HG02884 (cell line): ENCODE data around the gene CRACDL.
"Not testable (repeated sequence)": the region's sequence is repeated elsewhere in the genome, so short reads cannot be mapped to it uniquely, and the experiment has no call there.

Experiments
- ATAC-seq: cut with Tn5 transposase; IDR thresholded peaks from one replicate; pipeline ENCODE4 v1.9.1; 2021; ENCODE audit warnings: mild to moderate bottlenecking, moderate library complexity; ENCODE audit not compliant: unreplicated experiment

CRACDL gene

GRCh38 chr2:98886066-98886554 is 49.9 kb downstream of the CRACDL start:
- ATAC-seq = no peak

DNA sequence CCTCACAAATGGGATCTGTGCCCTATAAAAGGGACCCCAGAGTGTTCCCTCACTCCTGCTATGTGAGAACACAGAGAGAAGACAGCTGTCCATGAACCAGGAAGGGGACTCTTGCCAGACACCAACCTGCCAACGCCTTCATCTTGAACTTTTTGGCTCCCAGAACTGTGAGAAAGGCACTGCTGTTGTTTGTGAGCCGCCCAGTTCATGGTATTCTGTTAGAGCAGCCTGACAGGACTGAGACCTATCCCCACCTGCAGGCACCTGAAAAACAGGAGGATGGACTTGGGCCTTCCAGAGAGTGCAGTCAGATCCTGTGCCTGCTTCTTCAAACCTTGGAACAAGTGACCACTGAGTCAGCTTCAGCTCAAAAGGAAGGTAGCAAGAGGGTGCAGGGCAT is 51.4 kb downstream of the CRACDL start:
- ATAC-seq = no peak

- ATAC-seq = no peak
Observed at GRCh38 chr2:98883780-98884211, 52.2 kb downstream of the CRACDL start.

- no peak for ATAC-seq
Observed at GRCh38 chr2:98882971-98883779, 52.9 kb downstream of the CRACDL start.

DNA sequence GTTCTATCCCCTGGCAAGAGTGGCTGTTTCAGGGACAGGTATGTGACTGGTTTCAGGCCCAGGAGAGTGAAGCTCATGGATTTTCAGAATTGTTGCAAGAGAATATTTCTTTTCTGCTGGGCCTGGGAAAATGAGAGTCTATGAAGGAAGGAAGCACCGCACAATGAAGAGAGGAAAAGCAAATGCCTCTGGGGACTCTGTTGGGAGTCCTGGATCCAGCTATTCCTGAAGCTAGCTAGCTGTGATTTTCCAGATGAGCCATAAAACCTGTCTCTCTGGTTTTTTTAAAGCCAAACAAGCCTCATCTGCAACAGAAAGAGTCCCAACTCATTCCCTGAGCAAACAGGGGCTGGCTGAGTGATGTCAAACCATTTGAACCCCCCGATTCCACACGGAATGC is 53.7 kb downstream of the CRACDL start:
- ATAC-seq = no peak

DNA sequence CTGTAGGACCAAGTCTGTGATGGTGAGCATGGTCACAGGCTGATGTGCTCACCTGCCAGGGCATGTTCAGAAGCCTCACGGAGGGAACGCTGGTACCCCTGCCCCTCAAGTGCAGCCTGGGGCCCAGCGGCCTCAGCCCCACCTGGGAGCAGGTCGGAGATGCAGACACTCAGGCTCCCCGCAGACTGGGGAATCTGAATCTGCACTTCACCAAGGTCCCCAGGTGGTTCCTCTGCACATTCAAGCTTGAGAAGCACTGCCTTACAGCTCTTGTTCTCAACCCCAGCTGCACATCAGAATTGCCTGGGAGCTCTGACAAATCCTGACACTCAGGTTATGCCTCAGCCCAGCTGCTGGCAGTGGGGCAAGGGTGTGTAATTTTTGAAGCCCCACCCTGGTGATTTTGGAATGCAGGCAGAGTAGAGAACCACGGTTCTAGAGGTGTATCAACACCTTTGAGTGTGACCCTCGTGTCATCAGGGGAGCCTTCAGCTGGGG is 54.8 kb downstream of the CRACDL start:
- ATAC-seq = no peak

- ATAC-seq = no peak
Observed at GRCh38 chr2:98880266-98881152, 55.5 kb downstream of the CRACDL start.

- not testable (repeated sequence) for ATAC-seq
Observed at GRCh38 chr2:98877658-98878057, 58.4 kb downstream of the CRACDL start.

DNA sequence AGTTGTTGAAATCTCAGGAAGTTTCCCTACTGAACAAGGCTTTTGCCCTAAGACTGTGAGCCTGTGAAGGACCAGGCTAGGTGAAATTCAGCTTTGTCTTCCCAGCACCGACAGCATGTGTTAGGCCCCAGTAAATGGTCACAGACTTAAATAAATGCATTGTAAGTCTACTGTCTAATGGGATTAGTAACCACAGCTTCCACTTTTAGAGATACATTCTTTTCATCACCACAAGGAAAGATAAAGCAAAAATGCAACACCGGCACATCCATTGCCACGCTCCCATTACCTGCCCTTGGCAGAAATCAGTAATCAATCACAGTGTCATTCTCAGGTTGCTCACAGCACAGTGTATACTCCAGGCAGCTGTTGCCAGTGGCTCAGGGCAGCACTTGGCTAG is 59.3 kb downstream of the CRACDL start:
- no peak for ATAC-seq

- ATAC-seq = no peak
Observed at GRCh38 chr2:98875746-98876145, 60.3 kb downstream of the CRACDL start.

- ATAC-seq = no peak
Observed at GRCh38 chr2:98875081-98875728, 60.8 kb downstream of the CRACDL start.

DNA sequence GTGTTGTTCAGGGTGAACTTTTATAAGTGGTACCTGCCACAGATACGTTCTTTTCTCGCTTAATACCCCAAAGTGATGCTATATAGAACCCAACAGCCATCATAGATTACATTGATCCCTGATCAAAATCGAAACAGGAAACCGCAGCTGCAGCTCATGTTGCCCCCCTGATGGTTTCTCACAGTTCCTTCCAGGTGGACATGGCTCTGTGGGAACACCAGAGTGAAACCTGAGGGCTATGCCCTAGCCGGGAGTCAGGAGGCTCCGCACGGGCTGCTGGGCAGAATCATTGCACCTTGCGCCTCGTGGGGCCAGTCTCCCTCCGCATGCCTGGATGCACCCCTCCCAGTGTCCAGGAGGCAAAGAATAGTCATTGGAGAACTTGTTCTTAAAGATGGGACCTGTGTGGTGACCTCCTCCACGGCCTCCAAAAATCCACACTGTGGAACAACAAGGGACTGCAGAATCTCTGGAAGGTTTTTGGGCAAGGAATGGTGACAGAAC is 61.8 kb downstream of the CRACDL start:
- ATAC-seq = no peak

- no peak for ATAC-seq
Observed at GRCh38 chr2:98872526-98872925, 63.5 kb downstream of the CRACDL start.

DNA sequence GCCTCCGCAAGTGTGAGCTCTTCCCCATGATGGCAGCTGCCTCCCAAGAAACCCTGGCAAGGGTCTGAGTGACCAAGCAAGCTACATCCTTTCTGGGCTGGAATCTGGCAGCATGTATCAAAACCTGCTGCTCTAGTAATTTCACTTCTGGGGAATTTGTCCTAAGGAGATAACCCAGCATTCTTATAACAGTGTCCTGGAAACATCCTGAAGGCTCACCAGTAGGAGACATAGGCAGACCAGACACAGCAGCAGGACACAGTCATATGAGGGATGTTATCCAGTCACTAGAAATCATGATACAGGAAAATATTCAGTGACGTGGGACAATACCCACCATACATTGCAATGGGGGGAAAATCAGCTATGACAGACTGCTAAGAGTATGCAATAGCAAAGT is 64.5 kb downstream of the CRACDL start:
- no peak for ATAC-seq

- ATAC-seq = no peak
Observed at GRCh38 chr2:98870516-98871158, 65.4 kb downstream of the CRACDL start.

DNA sequence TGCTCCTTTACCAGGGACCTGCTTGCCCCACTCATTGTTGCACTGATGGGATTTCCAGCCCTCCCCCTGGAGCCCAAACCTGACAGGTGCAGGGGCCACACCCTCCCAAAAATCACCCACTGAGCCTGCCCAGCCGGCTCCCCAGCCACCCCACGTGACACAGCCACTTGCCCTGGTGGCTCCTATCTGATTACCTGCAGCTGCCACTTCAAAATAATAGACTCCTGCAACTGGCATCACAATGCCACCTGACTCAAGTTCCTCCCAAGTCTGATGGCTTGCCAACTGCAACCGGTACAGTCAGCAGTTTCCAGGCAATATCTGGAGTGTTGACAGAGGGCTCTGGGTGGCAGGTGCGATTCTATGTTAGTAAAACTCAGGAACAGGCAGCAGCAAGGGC is 66.2 kb downstream of the CRACDL start:
- no peak for ATAC-seq

DNA sequence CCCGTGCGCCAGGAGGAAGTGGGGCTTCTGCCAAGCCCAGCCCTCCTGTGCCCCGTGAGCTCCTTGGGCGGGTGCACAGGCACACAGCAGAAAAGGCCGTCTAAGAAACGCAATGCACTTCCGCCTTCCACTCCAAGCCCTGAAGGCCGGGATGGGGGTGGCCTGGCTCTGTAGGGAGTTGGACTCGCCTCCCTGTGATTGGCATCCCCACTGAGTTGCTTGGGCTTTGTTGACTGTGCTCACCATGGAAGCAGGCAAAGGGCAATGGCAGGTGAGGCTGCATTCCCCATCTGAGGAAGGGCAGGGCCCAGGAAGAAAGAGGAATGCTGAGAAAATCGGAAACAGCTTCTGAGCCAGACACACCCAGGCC is 66.8 kb downstream of the CRACDL start:
- no peak for ATAC-seq

DNA sequence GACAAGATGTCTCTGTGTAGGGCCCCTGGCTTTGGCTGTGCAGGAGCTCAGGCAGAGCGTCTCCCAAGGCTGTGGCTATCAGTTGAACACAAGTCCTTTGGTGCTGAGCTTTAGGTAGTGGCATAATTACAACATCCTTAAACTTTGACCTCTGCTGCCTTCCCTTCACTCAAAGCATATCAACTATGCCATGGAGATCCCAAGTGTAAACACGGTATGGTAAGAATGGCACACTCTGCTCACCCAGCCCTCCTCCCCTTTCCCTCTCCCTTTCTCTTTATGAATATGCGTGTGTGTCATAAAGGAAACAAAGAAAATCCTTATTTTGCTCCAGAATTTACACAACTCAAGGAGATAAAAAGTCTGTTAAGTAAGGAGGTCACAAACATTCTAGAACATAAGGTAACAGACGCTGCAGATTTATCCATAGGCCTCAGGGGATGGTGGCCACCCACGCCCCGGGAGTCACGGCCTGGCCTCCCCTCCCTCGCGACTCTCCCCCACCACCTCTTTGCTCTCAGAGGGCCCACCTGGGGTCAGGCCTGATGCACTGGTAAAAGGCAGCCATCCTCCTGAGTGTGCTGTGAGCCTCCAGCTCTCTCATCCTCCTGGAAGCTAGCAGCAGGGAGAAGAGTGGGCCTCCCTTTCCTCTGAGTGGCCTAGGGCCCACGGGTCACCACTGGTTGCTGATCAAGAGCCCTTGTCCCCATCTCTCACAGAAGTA is 67.3 kb downstream of the CRACDL start:
- ATAC-seq = no peak

DNA sequence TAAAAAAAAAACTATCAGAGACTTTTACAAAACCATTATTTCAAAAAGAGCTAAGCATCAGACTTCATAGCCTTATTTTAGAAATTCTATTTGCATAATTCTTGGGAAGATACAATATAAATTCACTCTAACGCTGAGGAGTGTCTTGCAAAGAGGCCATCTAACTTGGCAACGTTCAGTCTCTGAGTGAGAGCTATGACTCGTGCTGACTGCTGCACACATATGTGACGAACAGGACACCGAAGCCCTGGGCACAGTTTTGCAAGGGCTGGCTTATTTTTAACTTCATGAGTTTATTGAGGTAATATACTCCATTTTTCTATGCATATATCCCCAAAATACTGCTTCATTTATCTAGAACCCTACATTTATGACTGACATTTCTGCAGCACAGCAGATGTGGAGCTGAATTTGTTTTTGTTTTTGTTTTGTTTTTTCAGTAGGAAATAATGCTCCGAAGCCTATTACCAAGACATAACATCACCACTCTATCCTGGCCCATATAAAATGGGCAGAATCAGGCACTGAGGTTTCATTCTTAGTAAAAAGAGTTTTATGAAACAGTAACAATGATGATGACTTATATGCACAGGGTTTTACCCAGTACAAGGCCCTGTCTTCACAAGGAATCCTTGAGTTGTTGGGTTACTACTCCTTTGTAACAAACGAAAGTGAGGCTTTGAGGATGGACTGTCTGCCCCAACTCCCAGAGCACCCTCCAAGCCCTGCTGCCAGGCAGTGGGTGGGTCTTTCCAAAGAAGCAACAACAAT is 68.3 kb downstream of the CRACDL start:
- no peak for ATAC-seq
